Stimulated activated CD8-positive, alpha-beta memory T cell treated with anti-CD3 and anti-CD28 coated beads, Interleukin-4, amount 100 ng/mL, for 48 hours (primary cell): ENCODE measurements around the gene E2F1.
"Not testable (repeated sequence)": the region's sequence is repeated elsewhere in the genome, so short reads cannot be mapped to it uniquely, and the experiment has no call there.

ENCODE experiments used
- DNase-seq: peaks from one replicate; pipeline ENCODE4 v3.0.0-alpha.2; 2020

Gene E2F1

DNA sequence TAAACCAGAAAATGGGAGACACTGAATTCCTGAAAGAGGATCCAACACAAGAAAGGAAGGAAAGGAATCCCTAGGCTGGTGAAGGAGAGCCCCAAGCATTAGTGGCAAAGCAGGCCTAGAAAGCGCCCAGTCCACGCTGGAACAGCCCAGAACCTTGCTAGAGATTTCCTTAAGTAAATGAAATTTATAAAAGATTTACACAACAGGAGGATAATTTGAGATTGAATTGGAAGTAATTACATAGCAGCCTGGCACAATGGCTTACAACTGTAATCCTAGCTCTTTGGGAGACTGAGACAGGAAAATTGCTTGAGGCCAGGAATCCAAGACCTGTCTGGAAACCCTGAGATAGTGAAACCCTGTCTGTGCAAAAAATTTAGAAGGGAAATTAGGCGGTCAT, 50.8 kb downstream of the E2F1 start:
- DNase-seq, result no peak

DNA sequence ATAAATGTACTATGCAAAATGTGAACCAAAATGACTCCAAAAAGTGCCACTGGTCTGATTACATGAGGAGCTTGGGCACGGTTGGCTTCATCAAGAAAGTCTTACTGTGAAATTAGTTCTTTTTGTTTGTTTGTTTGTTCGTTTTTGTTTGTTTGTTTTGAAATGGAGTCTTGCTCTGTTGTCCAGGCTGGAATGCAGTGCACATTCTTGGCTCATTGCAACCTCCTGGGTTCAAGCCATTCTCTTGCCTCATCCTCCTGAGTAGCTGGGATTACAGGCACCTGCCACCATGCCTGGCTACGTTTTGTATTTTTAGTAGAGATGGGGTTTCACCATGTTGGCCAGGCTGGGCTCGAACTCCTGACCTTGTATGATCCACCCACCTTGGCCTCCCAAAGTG, 54.3 kb downstream of the E2F1 start:
- not testable (repeated sequence) for DNase-seq

DNA sequence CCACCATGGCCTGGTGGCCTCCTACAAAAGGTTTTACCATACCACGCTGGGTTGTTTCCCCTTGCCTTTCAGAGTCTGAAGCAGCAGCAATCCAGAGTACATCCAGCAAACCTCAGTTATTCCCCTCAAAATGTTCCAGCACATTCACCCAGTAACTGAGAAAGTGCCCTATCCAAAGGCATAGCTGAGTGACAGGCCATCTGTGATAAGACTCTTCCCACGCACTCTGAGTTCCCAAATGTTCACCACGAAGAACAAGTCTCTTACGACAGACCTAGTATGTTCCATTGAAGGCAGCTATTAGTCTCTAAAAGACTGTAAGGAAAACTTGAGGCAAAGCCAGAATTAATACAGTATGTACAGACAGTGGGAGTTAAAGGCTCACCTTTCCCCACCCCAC, 55.7 kb downstream of the E2F1 start:
- no peak for DNase-seq

DNA sequence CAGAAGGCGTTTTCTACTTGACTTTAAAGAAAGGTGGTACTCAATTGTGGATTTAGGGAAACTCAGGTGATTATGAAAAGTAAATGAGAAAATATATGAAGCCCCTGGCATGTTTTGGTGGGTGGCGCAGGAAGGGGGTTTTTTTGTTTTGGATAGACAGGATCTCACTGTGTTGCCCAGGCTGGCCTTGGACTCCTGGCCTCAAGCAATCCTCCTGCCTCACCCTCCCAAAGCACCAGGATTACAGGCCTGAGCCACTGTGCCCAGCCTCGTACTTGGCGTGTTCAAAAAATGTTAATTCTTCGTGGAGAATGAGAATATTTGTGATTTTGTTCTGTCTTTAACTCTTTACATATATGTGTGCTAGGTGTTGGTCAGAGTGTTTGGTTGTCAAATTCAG, 56.2 kb downstream of the E2F1 start:
- DNase-seq, result no peak

DNA sequence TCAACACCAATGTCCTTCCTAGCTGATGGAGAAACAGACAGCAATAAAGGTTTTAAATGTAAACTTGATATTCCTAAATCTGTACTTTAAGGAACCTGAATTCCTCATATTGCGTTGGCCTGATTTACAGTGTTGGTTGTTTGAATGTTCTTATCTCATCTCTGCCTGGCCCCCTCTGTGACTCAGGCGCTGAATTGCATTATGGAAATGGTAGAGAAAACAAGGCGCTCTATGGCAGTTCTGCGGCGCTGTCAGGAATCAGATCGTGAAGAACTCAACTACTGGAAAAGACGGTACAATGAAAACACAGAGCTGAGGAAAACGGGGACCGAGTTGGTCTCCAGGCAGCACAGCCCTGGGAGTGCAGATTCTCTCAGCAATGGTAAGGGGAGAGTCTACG, 56.7 kb downstream of the E2F1 start:
- no peak for DNase-seq

DNA sequence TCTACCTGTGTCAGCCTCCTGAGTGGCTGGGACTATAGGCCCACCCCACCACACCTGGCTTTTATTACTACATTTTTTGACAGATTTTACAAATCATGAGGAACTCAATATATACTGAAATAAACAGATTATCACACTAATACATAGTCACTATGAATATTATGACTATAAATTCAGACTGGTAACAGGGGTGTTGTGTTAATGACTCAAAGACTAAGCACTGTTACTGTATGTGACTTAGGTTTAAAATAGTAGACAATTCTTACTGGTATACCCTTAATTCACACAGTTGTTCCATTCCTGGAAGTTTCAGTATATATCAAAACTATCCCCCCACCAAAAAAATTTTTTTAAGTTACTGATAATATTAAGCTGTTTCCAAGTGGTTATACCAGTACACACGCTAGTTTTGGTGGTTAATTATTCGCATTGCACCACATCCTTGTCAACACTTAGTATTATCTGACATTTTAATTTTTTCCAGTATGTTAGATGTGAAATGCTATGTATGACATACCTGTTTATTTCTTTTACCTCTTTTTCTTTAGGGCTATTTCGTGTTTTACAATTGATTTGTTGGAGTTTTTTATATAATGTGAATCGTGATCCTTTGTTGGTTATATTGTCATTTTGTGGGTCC, 58.5 kb downstream of the E2F1 start:
- no peak for DNase-seq

DNA sequence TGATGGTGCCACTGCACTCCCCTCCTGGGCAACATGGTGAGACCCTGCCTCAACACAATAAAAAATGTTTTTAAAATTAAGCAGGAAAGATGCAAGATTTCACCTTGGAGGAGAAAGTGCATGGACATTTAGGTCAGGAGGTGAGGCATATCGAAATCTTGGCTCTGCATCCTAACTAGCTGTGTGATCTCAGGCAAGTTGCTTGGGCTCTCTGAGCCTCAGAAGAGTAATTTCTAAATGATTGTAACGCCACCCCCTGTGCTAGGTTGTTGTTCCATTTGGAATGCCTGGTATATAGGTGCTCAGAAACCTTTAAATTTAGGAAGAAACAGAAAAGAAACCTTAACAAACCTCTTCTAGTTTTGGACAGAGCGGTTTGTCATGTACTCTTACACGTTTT, 60.0 kb downstream of the E2F1 start:
- DNase-seq, result no peak
